Activated naive CD4-positive, alpha-beta T cell treated with anti-CD3 and anti-CD28 coated beads, Interleukin-2, amount 50 U/mL, for 16 hours (primary cell): ENCODE data around the gene STX8.

Experiments used
- DNase-seq: peaks from one replicate; pipeline ENCODE4 v3.0.0-alpha.2; 2020

The STX8 gene

GRCh38 chr17:9332132-9332494 is 243.5 kb downstream of the STX8 start:
- no peak for DNase-seq

GRCh38 chr17:9331279-9332131 is 244.1 kb downstream of the STX8 start:
- no peak for DNase-seq

- DNase-seq, result no peak
Observed at GRCh38 chr17:9330611-9331271, 244.9 kb downstream of the STX8 start.

- DNase-seq, result no peak
Observed at GRCh38 chr17:9330141-9330540, 245.5 kb downstream of the STX8 start.

- no peak for DNase-seq
Observed at GRCh38 chr17:9329251-9329921, 246.2 kb downstream of the STX8 start.

GRCh38 chr17:9324864-9325263 is 250.8 kb downstream of the STX8 start:
- no peak for DNase-seq

GRCh38 chr17:9322326-9322725 is 253.3 kb downstream of the STX8 start:
- DNase-seq, result no peak

GRCh38 chr17:9321890-9322289 is 253.7 kb downstream of the STX8 start:
- no peak for DNase-seq

GRCh38 chr17:9315360-9315759 is 260.3 kb downstream of the STX8 start:
- no peak for DNase-seq

GRCh38 chr17:9313346-9313745 is 262.3 kb downstream of the STX8 start:
- no peak for DNase-seq

GRCh38 chr17:9309216-9309615 is 266.4 kb downstream of the STX8 start:
- DNase-seq, result no peak

GRCh38 chr17:9308069-9308468 is 267.6 kb downstream of the STX8 start:
- DNase-seq, result no peak

GRCh38 chr17:9307313-9307998 is 268.2 kb downstream of the STX8 start:
- DNase-seq, result no peak

- DNase-seq, result no peak
Observed at GRCh38 chr17:9306086-9306485, 269.5 kb downstream of the STX8 start.

GRCh38 chr17:9299695-9300094 is 275.9 kb downstream of the STX8 start:
- no peak for DNase-seq

GRCh38 chr17:9298776-9299295 is 276.8 kb downstream of the STX8 start:
- DNase-seq, result no peak

- DNase-seq, result no peak
Observed at GRCh38 chr17:9298135-9298534, 277.5 kb downstream of the STX8 start.

- no peak for DNase-seq
Observed at GRCh38 chr17:9294661-9295210, 280.9 kb downstream of the STX8 start.

GRCh38 chr17:9292561-9292941 is 283.1 kb downstream of the STX8 start:
- DNase-seq, result no peak

GRCh38 chr17:9291912-9292560 is 283.6 kb downstream of the STX8 start:
- peak; percentile 63 for DNase-seq

GRCh38 chr17:9290226-9290613 is 285.4 kb downstream of the STX8 start:
- DNase-seq, result peak; percentile 40

- DNase-seq, result no peak
Observed at GRCh38 chr17:9287306-9287705, 288.3 kb downstream of the STX8 start.
